T-helper 17 cell (primary cell): Measurements from ENCODE around the gene IQGAP3. TPM values are rescaled to one million over a fixed set of nuclear protein-coding genes. Genes with fewer than 3 reads are reported as not detected.
"Not testable (repeated sequence)": the region's sequence is repeated elsewhere in the genome, so short reads cannot be mapped to it uniquely, and the experiment has no call there.

Source experiments
- ATAC-seq: fragments of 150-1000 bp; cut with Tn5 transposase; 2 replicates; pipeline ENCODE4 v1.10.0; 2021; ENCODE audit warnings: mild to moderate bottlenecking, moderate library complexity
- DNase-seq, 3 donors: peaks; one replicate each; pipeline versions ENCODE4 v3.0.0 to v3.0.0-alpha.2; 2020 to 2021
- H3K9me3 ChIP-seq: one replicate; pipeline ENCODE4 v1.7.0; 2013; ENCODE audit warnings: low read length, mild to moderate bottlenecking; ENCODE audit not compliant: control insufficient read depth, poor library complexity, severe bottlenecking
- H3K27ac Mint-ChIP-seq: one replicate; pipeline ENCODE4 v1.8.0; 2022; ENCODE audit warnings: mild to moderate bottlenecking, moderate library complexity, mixed read lengths
- H3K27me3 Mint-ChIP-seq: one replicate; pipeline ENCODE4 v1.8.0; 2022; ENCODE audit warnings: mixed read lengths
- H3K36me3 Mint-ChIP-seq: one replicate; pipeline ENCODE4 v1.8.0; 2022; ENCODE audit warnings: low read depth, mixed read lengths
- H3K4me1 Mint-ChIP-seq: one replicate; pipeline ENCODE4 v1.8.0; 2022; ENCODE audit warnings: mild to moderate bottlenecking, mixed read lengths
- H3K4me3 Mint-ChIP-seq: one replicate; pipeline ENCODE4 v1.8.0; 2022; ENCODE audit warnings: mild to moderate bottlenecking, moderate library complexity, mixed read lengths
- total RNA-seq, 4 donors: library from RNA in 2 of 4; stranded (reverse) in 2 of 4; gene quantifications; one replicate each; pipeline ENCODE4 v1.2.3 and lab custom pipeline; 2022 to 2026

Gene IQGAP3
- total RNA-seq, 2 donors from 2014 or later, result not detected

DNA sequence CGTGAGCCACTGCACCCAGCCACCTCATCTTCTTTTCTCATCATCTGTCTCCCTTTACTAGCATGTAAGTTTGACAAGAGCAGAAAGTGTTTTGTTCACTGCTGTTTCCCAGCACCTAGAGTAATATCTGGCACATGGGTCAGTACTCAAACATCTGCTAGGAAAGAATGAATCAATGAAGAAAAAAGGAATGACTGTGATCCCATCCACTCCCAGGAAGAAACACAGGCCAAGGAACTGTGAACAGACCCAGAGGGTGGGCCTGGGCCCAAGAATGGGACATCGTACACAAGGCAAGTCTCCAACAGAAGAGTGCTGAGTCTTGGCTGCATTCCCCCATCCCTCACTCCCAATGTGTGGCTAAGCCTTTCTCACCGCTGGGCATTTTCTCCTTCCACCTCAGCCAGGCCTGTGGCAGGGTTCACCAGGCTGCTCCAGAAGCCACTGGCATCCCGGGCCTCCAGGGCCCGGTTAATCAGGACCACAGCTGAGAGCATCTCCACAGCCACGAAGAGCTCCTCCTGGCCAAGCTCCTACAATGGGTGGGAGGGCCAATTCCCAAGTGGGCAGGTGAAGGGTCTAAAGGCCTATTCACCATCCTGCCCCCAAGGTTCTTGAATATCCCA, 18.4 kb downstream of the IQGAP3 start:
- H3K27me3 Mint-ChIP-seq, result no peaks in the 10 kb centered on the region
- ATAC-seq, result no peak
- H3K4me3 Mint-ChIP-seq, result no peak overlapping the region
- peaks cover 2% of the 10 kb centered on the region for H3K4me1 Mint-ChIP-seq
- H3K9me3 ChIP-seq, result no peaks in the 10 kb centered on the region
- H3K36me3 Mint-ChIP-seq, result no peaks in the 10 kb centered on the region
- DNase-seq, result no peak
- H3K27ac Mint-ChIP-seq, result no peak overlapping the region

DNA sequence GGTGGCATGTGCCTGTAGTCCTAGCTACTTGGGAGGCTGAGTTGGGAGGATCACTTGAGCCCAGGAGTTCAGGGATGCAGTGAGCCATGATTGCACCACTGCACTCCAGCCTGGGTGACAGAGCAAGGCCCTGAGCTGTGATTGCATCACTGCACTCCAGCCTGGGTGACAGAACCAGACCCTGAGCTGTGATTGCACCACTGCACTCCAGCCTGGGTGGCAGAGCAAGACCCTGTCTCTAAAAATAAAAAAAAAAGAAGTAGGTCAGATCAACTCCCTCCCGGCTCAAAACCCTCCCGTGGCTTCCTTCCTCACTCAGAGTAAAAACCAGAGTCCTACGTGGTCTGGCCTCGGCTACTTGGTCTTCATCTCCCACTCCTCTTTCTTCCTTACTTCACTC, 19.4 kb downstream of the IQGAP3 start:
- not testable (repeated sequence) for DNase-seq, H3K4me1 Mint-ChIP-seq, H3K27me3 Mint-ChIP-seq, H3K27ac Mint-ChIP-seq, H3K9me3 ChIP-seq, H3K4me3 Mint-ChIP-seq, H3K36me3 Mint-ChIP-seq
- ATAC-seq, result peak; percentile 35

- Mint-ChIP-seq H3K27me3 (no peaks in the 10 kb centered on the region), H3K27ac (no peak overlapping the region), H3K36me3 (no peaks in the 10 kb centered on the region), H3K4me3 (no peak overlapping the region), H3K4me1 (peaks cover 2% of the 10 kb centered on the region)
- ATAC-seq (no peak), DNase-seq (no peak)
- no peaks in the 10 kb centered on the region for H3K9me3 ChIP-seq
Observed at GRCh38 chr1:156552518-156552917, 19.8 kb downstream of the IQGAP3 start.

GRCh38 chr1:156551869-156552268, 20.5 kb downstream of the IQGAP3 start:
- no peak for DNase-seq
- Mint-ChIP-seq H3K27ac (no peak overlapping the region), H3K4me3 (no peak overlapping the region), H3K4me1 (peaks cover 2% of the 10 kb centered on the region), H3K36me3 (no peaks in the 10 kb centered on the region), H3K27me3 (no peaks in the 10 kb centered on the region)
- no peak for ATAC-seq
- H3K9me3 ChIP-seq, result no peaks in the 10 kb centered on the region

GRCh38 chr1:156551066-156551643, 21.2 kb downstream of the IQGAP3 start:
- no peaks in the 10 kb centered on the region for H3K36me3 Mint-ChIP-seq
- peaks cover 2% of the 10 kb centered on the region for H3K4me1 Mint-ChIP-seq
- no peak overlapping the region for H3K27ac Mint-ChIP-seq
- no peaks in the 10 kb centered on the region for H3K27me3 Mint-ChIP-seq
- no peak for DNase-seq
- no peaks in the 10 kb centered on the region for H3K9me3 ChIP-seq
- no peak for ATAC-seq
- H3K4me3 Mint-ChIP-seq, result no peak overlapping the region

DNA sequence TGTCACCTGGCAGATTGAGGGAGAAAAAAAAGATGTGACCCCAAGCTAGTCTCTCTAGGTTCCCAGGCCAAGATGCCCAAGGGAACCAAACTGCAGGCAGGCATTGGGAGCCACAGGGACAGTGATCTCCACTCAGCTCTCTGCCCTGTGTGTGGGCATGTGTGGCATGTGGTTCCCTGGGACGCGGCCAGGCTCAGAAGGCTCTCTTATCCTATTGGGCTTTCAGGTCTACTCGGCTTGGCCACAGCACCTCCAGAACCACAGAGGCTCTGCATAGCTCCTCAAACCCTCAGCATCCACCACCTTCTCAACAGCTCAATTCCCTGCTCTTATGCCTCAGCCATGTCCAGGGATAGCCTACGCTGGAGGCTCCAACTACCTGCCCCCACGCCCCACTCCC, 22.0 kb downstream of the IQGAP3 start:
- Mint-ChIP-seq H3K4me1 (peaks cover 2% of the 10 kb centered on the region), H3K36me3 (no peaks in the 10 kb centered on the region), H3K27ac (no peak overlapping the region), H3K4me3 (no peak overlapping the region), H3K27me3 (no peaks in the 10 kb centered on the region)
- no peak for DNase-seq
- no peaks in the 10 kb centered on the region for H3K9me3 ChIP-seq
- ATAC-seq, result no peak

DNA sequence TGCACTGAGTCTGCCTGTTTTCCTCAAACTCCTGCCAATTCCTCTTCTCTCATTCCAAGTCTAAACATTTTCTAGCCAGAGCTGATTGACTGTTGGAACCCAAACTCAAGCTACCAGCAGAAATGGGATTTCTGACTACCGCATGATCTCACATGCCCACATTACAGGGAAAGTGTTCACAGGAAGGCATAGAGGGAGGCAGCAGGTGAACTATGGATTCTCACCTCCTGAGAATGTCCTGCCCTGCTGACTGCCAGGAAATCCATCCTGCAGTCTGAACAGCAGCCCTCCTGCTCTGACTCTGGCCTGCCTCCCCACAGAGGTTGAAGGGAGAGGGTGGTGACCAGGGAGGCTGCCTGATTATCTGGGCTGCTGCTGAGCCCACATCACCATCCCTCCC, 22.5 kb downstream of the IQGAP3 start:
- Mint-ChIP-seq H3K27ac (no peak overlapping the region), H3K4me3 (no peak overlapping the region), H3K36me3 (no peaks in the 10 kb centered on the region), H3K27me3 (no peaks in the 10 kb centered on the region), H3K4me1 (peaks cover 4% of the 10 kb centered on the region)
- H3K9me3 ChIP-seq, result no peaks in the 10 kb centered on the region
- ATAC-seq, result no peak
- no peak for DNase-seq

DNA sequence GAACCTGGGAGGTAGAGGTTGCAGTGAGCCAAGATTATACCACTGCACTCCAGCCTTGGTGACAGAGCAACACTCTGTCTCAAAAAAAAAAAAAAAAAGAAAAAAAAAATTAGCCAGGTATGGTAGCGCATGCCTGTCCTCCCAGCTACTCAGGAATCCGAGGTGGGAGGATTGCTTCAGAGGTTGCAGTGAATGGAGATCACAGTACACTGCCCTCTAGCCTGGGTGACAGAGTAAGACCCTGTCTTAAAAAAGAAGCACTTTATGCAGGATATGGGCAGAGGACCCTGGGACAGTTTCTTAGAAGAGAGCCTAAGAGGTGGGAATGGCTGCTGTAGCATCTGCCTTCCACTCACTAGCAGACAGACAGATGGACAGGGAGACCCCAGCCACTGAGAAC, 23.0 kb downstream of the IQGAP3 start:
- H3K36me3 Mint-ChIP-seq, result no peaks in the 10 kb centered on the region
- no peak for ATAC-seq

GRCh38 chr1:156547982-156548381, 24.4 kb downstream of the IQGAP3 start:
- Mint-ChIP-seq H3K27ac (no peak overlapping the region), H3K27me3 (no peaks in the 10 kb centered on the region), H3K36me3 (no peaks in the 10 kb centered on the region), H3K4me3 (no peak overlapping the region), H3K4me1 (peaks cover 2% of the 10 kb centered on the region)
- ATAC-seq (no peak), DNase-seq (no peak)
- H3K9me3 ChIP-seq, result no peaks in the 10 kb centered on the region

More for the DNA sequence above, 23.0 kb downstream of the IQGAP3 start:
- no peak for DNase-seq
- H3K9me3 ChIP-seq, result no peaks in the 10 kb centered on the region
- Mint-ChIP-seq H3K27me3 (no peaks in the 10 kb centered on the region), H3K4me1 (peaks cover 4% of the 10 kb centered on the region), H3K27ac (no peak overlapping the region), H3K4me3 (no peak overlapping the region)

- no peak overlapping the region for H3K4me3 Mint-ChIP-seq
- no peaks in the 10 kb centered on the region for H3K9me3 ChIP-seq
- ATAC-seq (no peak), DNase-seq (no peak)
- no peak overlapping the region for H3K27ac Mint-ChIP-seq
- H3K36me3 Mint-ChIP-seq, result no peaks in the 10 kb centered on the region
- peaks cover 2% of the 10 kb centered on the region for H3K4me1 Mint-ChIP-seq
- H3K27me3 Mint-ChIP-seq, result no peaks in the 10 kb centered on the region
Observed at GRCh38 chr1:156547434-156547833, 24.9 kb downstream of the IQGAP3 start.

DNA sequence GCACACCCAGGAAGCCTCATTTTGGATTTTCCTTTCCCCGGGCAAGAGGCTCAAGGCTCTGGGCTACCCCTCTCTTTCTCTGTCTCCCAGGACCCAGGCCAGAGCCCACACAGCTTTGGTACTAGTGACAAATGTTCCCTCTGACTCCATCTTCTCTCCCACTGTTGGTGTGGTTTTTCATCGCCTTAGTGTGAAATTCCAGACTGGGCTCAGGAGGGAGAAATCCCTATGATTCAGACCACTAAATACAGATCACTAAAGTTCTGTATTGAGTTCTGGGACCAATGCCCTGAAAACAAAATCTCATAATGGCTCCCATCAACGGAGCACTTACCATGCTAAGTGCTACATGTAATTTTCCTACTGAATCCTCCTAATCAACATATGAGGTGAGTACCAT, 26.1 kb downstream of the IQGAP3 start:
- DNase-seq, result no peak
- no peaks in the 10 kb centered on the region for H3K36me3 Mint-ChIP-seq
- H3K27me3 Mint-ChIP-seq, result no peaks in the 10 kb centered on the region
- no peak overlapping the region for H3K4me3 Mint-ChIP-seq
- peaks cover 2% of the 10 kb centered on the region for H3K4me1 Mint-ChIP-seq
- no peaks in the 10 kb centered on the region for H3K9me3 ChIP-seq
- no peak overlapping the region for H3K27ac Mint-ChIP-seq
- no peak for ATAC-seq

- Mint-ChIP-seq H3K27me3 (no peaks in the 10 kb centered on the region), H3K4me3 (no peak overlapping the region), H3K36me3 (no peaks in the 10 kb centered on the region), H3K4me1 (peaks cover 5% of the 10 kb centered on the region), H3K27ac (no peak overlapping the region)
- no peaks in the 10 kb centered on the region for H3K9me3 ChIP-seq
- ATAC-seq, result no peak
- no peak for DNase-seq
Observed at GRCh38 chr1:156544592-156545102, 27.7 kb downstream of the IQGAP3 start.

DNA sequence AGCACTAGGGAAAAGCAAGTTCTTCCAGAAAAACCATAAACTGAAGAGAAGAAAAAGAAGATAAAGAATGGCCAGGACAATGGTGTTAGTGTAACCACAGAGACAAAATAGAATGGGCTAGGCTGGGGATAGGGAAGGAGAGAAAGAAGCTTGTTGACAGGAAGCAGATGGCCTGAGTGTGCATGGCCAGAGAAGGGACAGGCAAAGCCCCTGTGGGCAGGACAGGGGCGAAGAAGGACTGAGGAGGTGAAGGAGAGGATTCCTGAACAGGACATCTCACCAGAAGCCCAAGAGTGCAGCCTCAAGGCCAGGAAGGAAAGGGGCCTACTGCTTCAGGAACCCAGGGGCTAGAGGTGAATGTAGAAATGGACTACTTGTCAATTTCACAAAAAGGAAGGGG, 29.3 kb downstream of the IQGAP3 start:
- Mint-ChIP-seq H3K36me3 (no peaks in the 10 kb centered on the region), H3K27ac (no peak overlapping the region), H3K4me3 (no peak overlapping the region), H3K27me3 (no peaks in the 10 kb centered on the region), H3K4me1 (peaks cover 7% of the 10 kb centered on the region)
- H3K9me3 ChIP-seq, result no peaks in the 10 kb centered on the region
- ATAC-seq (no peak), DNase-seq (no peak)

DNA sequence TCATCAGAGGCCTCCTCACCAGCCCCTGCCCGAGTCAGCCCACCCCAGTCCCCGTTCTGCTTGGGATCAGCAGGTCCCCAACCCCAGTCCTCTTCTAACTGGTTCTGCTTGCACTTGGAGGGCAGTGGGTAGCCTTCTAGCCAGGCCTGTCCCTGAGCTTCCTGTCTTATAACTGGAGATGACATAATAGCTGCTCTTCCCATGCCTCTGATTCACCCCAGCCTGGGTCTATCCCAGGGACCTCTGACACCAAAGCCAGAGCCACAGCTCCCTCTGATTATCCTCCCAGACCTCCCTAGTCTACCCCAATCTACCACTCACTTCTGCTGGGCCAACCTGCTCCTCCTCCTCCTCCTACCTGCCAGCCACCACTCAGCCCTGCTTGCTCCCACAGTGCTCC, 31.4 kb downstream of the IQGAP3 start:
- no peak overlapping the region for H3K4me3 Mint-ChIP-seq
- ATAC-seq, result no peak
- H3K4me1 Mint-ChIP-seq, result peaks cover 7% of the 10 kb centered on the region
- DNase-seq, result no peak
- no peaks in the 10 kb centered on the region for H3K27me3 Mint-ChIP-seq
- no peaks in the 10 kb centered on the region for H3K36me3 Mint-ChIP-seq
- H3K9me3 ChIP-seq, result no peaks in the 10 kb centered on the region
- no peak overlapping the region for H3K27ac Mint-ChIP-seq
